MM.1S (cell line): Measurements from ENCODE around the gene NAT8L.

Experiments used
- DNase-seq: peaks from one replicate; pipeline ENCODE4 v3.0.0-alpha.2; 2015
- H2AFZ ChIP-seq: fragments of 300-600 bp; sonication (generic); 2 replicates; pipeline ENCODE4 v1.6.0; 2016; ENCODE audit warnings: antibody characterized with exemption, low read length
- H3F3A ChIP-seq: fragments of 300-600 bp; sonication (generic); 2 replicates; pipeline ENCODE4 v1.6.1; 2016; ENCODE audit warnings: mild to moderate bottlenecking, antibody characterized with exemption, low read length, moderate library complexity, mixed read lengths; ENCODE audit not compliant: insufficient read depth
- H3K27ac ChIP-seq: fragments of 300-600 bp; sonication (generic); 2 replicates; pipeline ENCODE4 v1.5.1; 2016; ENCODE audit warnings: mild to moderate bottlenecking, low read length
- H3K27me3 ChIP-seq: fragments of 300-600 bp; sonication (generic); replicated peaks from 2 replicates; pipeline ENCODE4 v1.6.0; 2016; ENCODE audit warnings: low read length; ENCODE audit not compliant: insufficient read depth
- H3K36me3 ChIP-seq: fragments of 300-600 bp; sonication (generic); replicated peaks from 2 replicates; pipeline ENCODE4 v1.6.1; 2016; ENCODE audit warnings: mild to moderate bottlenecking, low read length, mixed read lengths; ENCODE audit not compliant: insufficient read depth
- H3K4me1 ChIP-seq: fragments of 300-600 bp; sonication (generic); 2 replicates; pipeline ENCODE4 v1.6.1; 2016; ENCODE audit warnings: low read length, mixed read lengths
- H3K4me2 ChIP-seq: fragments of 300-600 bp; sonication (generic); 2 replicates; pipeline ENCODE4 v1.6.0; 2016; ENCODE audit warnings: low read depth, low read length
- H3K4me3 ChIP-seq: fragments of 300-600 bp; sonication (generic); 2 replicates; pipeline ENCODE4 v1.5.1; 2016; ENCODE audit warnings: low read length, mixed read lengths
- H3K79me2 ChIP-seq: fragments of 300-600 bp; sonication (generic); 2 replicates; pipeline ENCODE4 v1.6.1; 2016; ENCODE audit warnings: mixed run types, low read length, mixed read lengths
- H3K9ac ChIP-seq: fragments of 300-600 bp; sonication (generic); 2 replicates; pipeline ENCODE4 v1.6.1; 2016; ENCODE audit warnings: low read length, mixed read lengths
- H3K9me2 ChIP-seq: fragments of 300-600 bp; sonication (generic); replicated peaks from 2 replicates; pipeline ENCODE4 v1.6.1; 2016; ENCODE audit warnings: mild to moderate bottlenecking, low read length, mixed read lengths; ENCODE audit not compliant: insufficient read depth
- H3K9me3 ChIP-seq: fragments of 300-600 bp; sonication (generic); replicated peaks from 2 replicates; pipeline ENCODE4 v1.6.1; 2016; ENCODE audit warnings: mild to moderate bottlenecking, low read length, mixed read lengths; ENCODE audit not compliant: insufficient read depth
- H4K20me1 ChIP-seq: fragments of 300-600 bp; sonication (generic); 2 replicates; pipeline ENCODE4 v1.6.1; 2016; ENCODE audit warnings: mild to moderate bottlenecking, low read length, moderate library complexity, mixed read lengths; ENCODE audit not compliant: insufficient read depth
- EZH2 ChIP-seq: fragments of 300-600 bp; sonication (generic); optimal IDR thresholded peaks from 2 replicates; pipeline ENCODE3; 2017; ENCODE audit warnings: low read depth, mild to moderate bottlenecking, antibody characterized with exemption, low read length, mixed read lengths
- EZH2phosphoT487 ChIP-seq: fragments of 300-600 bp; sonication (generic); IDR thresholded peaks from 2 replicates; pipeline ENCODE4 v1.6.1; 2018; ENCODE audit warnings: antibody characterized with exemption, low read length
- TF ChIP-seq, protein P1 (sequence below): fragments of 300-600 bp; sonication (generic); IDR thresholded peaks from 2 replicates; pipeline ENCODE4 v1.5.1; 2016; ENCODE audit warnings: antibody characterized with exemption, low read length, mixed read lengths

Gene NAT8L

DNA sequence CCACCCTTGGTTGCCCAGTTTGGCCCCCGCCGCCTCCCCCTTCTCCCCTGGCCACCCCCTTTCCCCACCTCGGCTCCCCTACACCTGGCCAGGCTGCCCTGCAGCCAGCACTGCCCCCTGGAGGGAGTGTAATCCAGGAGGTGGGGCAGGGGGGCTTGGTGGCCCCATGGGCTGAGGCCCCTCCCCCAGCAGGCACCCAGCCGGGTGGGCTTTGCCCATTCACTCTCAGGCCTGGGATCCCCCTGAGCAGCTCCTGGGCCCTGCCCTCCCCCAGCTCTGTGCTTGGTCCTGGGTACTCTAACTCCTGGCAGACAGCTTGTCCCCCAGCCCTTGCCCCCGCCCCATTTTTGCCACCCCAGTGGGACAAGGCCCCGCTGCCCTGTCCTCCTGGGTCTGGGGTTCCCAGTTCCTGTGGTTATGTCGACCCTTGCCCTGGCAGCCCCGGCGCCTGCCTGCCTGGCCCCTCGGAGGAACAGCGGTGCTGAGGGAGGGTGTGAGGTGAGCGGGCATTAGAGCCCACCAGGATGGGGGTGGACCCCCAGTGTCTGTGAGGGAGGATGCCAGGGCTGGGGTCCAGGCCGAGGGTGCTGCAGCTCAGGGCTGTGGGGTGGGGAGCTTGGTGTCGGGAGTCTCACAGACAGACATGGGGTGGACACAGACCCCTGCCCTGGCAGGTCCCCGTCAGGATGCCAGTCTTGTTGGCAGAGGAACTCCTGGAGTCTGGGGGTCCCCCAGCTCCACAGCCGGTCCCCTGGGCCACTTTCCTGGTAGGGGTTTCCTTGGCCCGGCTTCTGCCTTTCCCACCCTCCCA lies 10.2 kb downstream of the NAT8L start:
- Histone ChIP-seq H3K9me3 (no peaks in the 10 kb centered on the region), H3K4me3 (no peak overlapping the region), H2AFZ (no peak overlapping the region), H4K20me1 (no peaks in the 10 kb centered on the region), H3K9ac (no peak overlapping the region), H3K27ac (no peak overlapping the region), H3F3A (no peaks in the 10 kb centered on the region), H3K27me3 (peaks cover 11% of the 10 kb centered on the region), H3K79me2 (no peaks in the 10 kb centered on the region), H3K36me3 (no peaks in the 10 kb centered on the region), H3K4me2 (no peak overlapping the region), H3K4me1 (no peaks in the 10 kb centered on the region), H3K9me2 (no peaks in the 10 kb centered on the region)
- TF ChIP-seq EZH2 (no peak), EZH2phosphoT487 (no peak)
- TF ChIP-seq, protein P1, sequence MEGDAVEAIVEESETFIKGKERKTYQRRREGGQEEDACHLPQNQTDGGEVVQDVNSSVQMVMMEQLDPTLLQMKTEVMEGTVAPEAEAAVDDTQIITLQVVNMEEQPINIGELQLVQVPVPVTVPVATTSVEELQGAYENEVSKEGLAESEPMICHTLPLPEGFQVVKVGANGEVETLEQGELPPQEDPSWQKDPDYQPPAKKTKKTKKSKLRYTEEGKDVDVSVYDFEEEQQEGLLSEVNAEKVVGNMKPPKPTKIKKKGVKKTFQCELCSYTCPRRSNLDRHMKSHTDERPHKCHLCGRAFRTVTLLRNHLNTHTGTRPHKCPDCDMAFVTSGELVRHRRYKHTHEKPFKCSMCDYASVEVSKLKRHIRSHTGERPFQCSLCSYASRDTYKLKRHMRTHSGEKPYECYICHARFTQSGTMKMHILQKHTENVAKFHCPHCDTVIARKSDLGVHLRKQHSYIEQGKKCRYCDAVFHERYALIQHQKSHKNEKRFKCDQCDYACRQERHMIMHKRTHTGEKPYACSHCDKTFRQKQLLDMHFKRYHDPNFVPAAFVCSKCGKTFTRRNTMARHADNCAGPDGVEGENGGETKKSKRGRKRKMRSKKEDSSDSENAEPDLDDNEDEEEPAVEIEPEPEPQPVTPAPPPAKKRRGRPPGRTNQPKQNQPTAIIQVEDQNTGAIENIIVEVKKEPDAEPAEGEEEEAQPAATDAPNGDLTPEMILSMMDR: no peak
- DNase-seq: no peak

DNA sequence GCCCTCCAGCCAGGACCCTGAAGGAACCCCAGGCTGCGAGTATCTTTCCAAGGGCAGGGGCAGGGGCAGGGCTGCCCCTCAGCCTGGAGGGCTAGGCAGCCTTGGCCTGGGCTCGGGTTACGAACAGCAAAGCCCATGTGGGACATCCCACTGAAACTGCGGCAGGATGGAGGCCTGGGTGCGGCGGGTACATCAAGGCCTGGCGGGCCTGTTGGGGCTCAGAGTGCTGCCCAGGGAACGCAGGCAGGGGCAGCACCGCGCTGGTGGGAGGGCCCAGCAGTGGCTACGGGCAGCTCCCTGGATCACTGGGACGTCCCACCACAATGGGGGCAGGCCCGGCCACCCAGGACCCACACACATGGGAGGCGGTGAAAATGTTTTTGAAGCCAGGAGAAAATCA lies 10.9 kb downstream of the NAT8L start:
- H3K4me2 ChIP-seq: no peak overlapping the region
- H3K9me2 ChIP-seq: no peaks in the 10 kb centered on the region
- no peaks in the 10 kb centered on the region for H4K20me1 ChIP-seq
- TF ChIP-seq, protein P1: no peak
- TF ChIP-seq EZH2phosphoT487: no peak
- no peak for TF ChIP-seq EZH2
- no peaks in the 10 kb centered on the region for H3K36me3 ChIP-seq
- no peaks in the 10 kb centered on the region for H3F3A ChIP-seq
- H3K27ac ChIP-seq: no peak overlapping the region
- H3K4me3 ChIP-seq: no peak overlapping the region
- no peaks in the 10 kb centered on the region for H3K79me2 ChIP-seq
- H3K27me3 ChIP-seq: peaks cover 11% of the 10 kb centered on the region
- H3K9me3 ChIP-seq: no peaks in the 10 kb centered on the region
- DNase-seq: no peak
- no peak overlapping the region for H3K9ac ChIP-seq
- no peaks in the 10 kb centered on the region for H3K4me1 ChIP-seq
- H2AFZ ChIP-seq: no peak overlapping the region

DNA sequence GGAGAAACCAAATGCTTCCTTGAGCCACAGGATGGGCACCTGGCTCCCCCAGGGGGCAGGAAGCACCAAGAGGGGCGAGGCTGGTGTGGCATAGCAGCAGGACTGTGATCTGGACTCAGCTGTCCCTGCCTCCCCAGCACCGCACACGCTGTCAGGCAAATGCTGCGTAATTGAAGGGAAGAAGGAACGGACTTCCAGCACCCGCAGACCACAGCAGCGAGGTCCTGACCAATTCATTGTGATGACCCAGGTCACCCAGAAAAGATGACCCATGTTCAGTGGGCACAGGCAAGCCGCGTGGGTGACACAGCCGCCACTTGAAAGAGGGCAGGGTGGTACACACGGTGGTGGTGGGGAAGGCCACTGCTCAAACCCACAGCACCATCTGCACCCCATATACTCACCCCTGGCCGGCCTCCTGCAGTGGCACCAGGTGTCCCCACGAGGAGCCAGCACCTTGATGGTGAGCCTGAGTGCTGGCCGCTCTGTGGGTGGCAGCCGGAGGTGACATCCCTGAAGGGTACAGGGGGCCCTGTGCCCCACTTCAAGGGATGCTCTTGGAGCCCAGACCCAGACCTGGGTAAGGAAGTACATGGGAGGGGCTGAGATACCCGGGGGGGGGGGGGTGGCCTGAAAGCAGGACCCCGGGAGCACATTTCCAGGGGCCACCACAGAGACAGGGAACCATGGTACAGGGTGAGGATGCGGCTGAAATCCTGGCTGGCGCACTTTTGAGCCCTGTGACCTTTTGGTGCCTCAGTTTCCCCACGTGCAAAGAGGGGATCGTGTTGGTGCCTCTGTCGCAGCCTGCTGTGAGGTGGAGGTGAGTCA lies 11.5 kb downstream of the NAT8L start:
- Histone ChIP-seq H3K27ac (no peak overlapping the region), H3K4me1 (no peaks in the 10 kb centered on the region), H3K27me3 (peaks cover 11% of the 10 kb centered on the region), H3K4me3 (no peak overlapping the region), H3K36me3 (no peaks in the 10 kb centered on the region), H2AFZ (no peak overlapping the region), H3F3A (no peaks in the 10 kb centered on the region), H3K9me3 (no peaks in the 10 kb centered on the region), H3K79me2 (no peaks in the 10 kb centered on the region), H3K9ac (no peak overlapping the region), H3K4me2 (no peak overlapping the region), H4K20me1 (no peaks in the 10 kb centered on the region), H3K9me2 (no peaks in the 10 kb centered on the region)
- TF ChIP-seq EZH2phosphoT487 (no peak), EZH2 (no peak)
- TF ChIP-seq, protein P1: no peak
- no peak for DNase-seq
